C1 segment of cervical spinal cord (tissue), 14 donors: ENCODE data around the gene CPAMD8.
"Not testable (repeated sequence)": the region's sequence is repeated elsewhere in the genome, so short reads cannot be mapped to it uniquely, and the experiment has no call there.

Source experiments
- DNase-seq, 14 donors: peaks; one replicate each; lab custom pipeline; 2025; lab: John Stamatoyannopoulos, UW

CPAMD8 gene

DNA sequence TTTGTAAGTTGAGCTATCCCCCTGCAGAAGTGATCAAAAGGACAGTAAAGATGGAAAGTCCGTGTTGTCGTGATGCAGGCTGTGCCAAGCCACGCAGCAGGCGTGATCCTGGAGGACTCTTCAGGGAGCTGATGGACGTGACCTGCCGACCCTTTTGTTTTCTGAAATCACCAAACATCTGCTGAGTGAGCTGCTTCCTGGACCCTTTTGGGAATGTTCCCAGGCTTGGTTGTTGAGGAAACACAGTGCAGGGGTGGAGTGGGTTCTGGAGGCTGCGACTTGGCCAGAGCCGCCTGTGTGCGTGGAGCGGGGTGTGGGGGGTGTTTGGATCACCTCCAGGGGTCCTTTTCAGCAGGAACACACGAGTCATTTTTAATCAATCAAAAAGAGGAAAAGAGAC, 15.4 kb upstream of the CPAMD8 start:
- no peak for DNase-seq

- DNase-seq: peak in 6 of 14 donors; percentile 24 to 67 (median 53)
Observed at GRCh38 chr19:17037966-17038500, 11.4 kb upstream of the CPAMD8 start.

DNA sequence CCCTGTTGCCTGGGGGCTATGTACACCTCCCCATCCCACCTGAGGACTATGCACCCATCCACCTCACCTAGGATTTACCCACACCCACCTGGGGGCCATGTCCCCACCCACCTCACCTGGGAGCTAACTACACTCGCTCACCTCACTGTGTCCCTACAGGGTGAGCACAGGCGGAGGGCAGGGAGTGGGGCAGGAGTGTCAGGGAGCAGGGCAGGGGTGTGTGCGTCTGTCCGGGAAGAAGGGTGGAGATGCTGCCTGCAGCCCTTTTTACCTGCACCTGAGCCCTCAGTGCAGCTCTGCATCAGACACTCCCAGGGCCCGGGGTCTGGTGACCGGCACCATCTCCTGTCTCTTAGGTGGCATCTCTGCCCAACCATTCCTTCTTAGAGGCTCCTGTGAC, 10.6 kb upstream of the CPAMD8 start:
- DNase-seq: no peak

GRCh38 chr19:17036640-17037039, 10.0 kb upstream of the CPAMD8 start:
- no peak for DNase-seq

DNA sequence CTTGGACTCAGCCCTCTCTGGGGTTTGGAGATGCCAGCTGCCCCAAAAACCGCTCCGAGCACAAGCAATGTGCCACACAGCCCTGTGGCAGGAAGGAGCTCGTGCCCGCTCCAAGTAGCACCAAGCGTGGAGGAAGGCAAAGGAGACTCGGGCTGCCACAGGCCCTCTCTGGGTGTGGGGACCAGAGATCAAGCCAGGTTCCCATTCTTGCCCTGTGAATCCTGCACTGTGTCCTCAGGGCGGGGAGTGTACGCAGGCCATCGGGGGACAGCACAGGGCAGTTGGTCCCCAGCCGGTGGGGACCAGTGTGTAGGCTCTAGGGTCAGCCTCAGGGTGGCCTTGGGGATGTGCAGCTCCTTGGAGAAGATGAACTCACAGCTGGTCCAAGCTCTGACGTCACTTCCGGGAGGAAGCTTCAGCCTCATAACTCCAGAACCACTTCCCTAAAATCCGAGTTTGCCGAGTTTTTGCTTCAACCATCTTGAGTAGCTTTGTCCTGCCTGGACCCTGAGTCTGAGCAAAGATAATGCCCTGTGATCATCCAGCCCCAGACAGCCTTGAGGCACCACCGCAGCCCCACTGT, 9.3 kb upstream of the CPAMD8 start:
- no peak for DNase-seq

DNA sequence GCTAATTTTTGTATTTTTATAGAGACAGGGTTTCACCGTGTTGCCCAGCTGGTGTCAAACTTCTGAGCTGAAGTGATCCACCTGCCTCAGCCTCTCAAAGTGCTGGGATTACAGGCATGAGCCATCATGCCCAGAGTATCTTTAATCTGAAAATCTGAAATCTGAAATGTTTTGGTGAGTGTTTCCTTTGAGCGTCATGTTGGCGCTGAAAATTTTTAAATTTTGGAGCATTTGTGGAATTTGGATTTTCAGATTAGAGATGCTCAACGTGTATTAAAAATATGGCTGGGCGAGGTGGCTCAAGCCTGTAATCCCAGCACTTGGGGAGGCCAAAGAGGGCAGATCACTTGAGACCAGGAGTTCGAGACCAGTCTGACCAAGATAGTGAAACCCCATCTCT, 5.1 kb upstream of the CPAMD8 start:
- DNase-seq: no peak

GRCh38 chr19:17027535-17027975, 945 bp upstream of the CPAMD8 start:
- no peak for DNase-seq

GRCh38 chr19:17025991-17026658, 485 bp downstream of the CPAMD8 start:
- DNase-seq: no peak

DNA sequence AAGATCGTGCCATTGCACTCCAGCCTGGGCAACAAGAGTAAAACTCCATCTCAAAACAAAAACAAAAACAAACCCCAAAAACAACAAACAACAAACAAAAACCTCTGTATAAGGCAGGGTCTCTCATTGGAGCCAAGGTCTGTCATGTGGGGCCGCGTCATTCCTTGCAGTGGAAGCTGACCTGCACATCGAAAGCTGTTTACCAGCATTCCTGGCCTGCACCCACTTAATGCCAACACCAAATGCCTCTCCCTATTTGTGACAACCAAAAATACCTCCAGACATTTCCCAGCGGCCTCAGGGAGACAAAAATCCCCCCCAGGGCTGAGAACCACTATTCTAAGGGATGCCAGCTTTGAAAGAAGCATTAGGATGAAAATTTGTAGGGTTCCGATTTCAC, 1.2 kb downstream of the CPAMD8 start:
- DNase-seq: no peak

- not testable (repeated sequence) for DNase-seq
Observed at GRCh38 chr19:17024941-17025340, 1.7 kb downstream of the CPAMD8 start.

DNA sequence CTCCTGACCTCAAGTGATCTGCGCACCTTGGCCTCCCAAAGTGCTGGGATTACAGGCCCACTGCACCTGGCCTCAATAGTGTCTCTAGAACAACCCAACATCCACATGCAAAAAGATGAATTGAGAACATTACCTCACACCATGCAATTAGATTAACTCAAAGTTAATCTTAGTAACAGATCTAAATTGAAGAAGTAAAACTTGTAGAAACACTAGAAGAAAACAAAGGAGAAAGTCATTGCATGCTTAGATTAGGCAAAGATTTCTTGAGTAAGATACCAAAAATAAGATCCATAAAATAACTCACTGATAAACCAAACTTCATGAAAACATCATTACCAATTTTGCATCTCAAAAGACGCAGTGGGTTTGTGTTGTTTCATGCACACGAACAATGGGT, 2.8 kb downstream of the CPAMD8 start:
- DNase-seq: no peak

DNA sequence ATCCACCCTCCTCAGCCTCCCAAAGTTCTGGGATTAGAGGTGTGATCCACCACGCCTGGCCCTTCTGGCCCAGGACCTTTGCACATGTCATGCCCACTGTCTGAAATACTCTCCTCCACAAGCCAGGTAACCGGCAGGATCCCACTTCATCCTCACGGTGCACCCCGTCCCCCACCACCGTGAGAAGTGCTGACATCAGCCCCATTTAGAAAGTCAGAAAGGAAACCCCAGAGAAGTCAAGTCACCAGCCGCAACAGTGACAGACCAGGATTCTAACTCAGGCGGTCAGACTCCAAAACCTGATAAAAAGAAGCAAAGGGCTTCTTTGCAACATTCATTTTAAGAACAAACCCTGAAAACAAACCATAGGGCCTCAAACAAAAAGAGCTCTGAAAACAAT, 3.9 kb downstream of the CPAMD8 start:
- DNase-seq: no peak

- no peak for DNase-seq
Observed at GRCh38 chr19:17021793-17022590, 4.6 kb downstream of the CPAMD8 start.

GRCh38 chr19:17021328-17021727, 5.3 kb downstream of the CPAMD8 start:
- DNase-seq: no peak

DNA sequence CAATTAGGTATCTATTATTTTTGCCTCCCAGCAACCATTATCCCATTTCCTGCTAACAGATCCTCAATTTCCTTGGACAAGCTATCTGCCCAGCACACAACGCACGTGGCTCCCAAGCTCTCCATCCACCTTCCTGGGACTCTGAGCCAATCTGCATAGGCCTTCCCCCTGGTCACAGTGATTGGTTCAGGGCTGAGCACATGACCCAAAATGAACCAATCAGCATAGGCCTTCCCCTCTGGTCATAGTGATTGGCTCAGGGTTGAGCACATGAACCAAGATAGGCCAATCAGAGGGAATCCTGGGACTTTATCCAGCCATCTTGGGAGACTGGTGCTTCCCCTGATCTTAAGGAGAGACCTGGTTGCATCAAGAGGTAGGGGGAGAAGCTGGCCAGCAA, 5.8 kb downstream of the CPAMD8 start:
- DNase-seq: no peak

- peak in 9 of 14 donors; percentile 1 to 63 (median 16) for DNase-seq
Observed at GRCh38 chr19:17020385-17020784, 6.2 kb downstream of the CPAMD8 start.

DNA sequence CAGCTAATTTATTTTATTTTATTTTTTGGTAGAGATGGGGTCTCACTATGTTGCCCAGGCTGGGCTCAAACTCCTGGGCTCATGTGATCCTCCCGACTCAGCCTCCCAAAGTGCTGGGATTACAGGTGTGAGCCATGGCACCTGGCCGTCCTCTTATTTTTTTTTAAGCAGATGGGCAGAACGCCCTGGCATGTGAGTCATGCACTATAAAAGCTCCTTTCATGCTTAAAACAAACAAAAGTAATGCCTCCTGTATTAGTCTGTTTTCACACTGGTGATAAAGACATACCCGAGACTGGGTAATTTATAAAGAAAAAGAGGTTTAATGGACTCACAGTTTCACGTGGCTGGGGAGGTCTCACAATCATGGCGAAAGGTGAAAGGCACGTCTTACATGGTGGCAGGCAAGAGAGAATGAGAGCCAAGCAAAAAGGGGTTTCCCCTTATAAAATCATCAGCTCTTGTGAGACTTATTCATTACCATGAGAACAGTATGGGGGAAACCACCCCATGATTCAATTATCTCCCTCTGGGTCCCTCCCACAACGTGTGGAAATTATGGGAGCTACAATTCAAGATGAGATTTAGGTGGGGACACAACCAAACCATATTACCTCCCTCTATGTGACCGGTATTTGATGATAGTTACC, 12.3 kb downstream of the CPAMD8 start:
- DNase-seq: not testable (repeated sequence)

DNA sequence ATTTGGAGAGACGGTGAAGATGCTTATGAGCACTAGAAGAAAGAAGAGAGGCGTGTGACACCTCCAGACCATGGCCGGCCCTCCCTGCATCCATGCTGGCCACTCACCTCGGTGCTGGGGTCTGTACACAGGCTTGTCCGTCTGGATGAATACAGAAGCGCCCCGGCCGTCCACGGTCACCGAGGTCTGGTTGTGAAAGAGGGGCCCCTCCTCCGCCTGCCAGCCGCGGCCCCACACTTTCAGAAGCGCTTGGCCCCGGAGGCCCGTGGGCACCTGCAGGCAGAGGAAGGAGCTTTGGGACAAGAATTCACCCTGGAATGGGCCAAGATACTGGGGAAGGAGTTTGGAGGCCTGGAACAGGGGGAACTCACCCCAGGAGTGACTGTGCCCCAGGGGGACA, 15.1 kb downstream of the CPAMD8 start:
- DNase-seq: no peak

- no peak for DNase-seq
Observed at GRCh38 chr19:17006579-17006978, 20.0 kb downstream of the CPAMD8 start.

DNA sequence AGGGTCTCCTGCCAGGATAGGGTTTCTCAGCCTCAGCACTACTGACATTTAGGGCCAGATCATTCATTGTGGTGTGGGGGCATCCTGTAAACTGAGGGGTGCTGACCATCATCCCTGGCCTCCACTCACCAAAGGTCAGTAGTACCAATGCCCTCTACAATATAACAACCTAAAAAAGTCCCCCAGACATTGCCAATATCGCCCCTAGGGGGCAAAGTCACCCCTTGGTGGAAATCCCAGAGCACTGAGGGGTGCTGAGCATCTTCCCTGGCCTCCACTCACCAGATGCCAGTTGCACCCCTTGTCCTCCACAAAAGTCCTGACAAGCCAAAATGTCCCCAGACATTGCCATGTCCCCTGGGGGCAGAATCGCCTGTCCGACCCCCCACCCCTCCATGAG, 21.6 kb downstream of the CPAMD8 start:
- DNase-seq: no peak

GRCh38 chr19:17004386-17004785, 22.2 kb downstream of the CPAMD8 start:
- no peak for DNase-seq

GRCh38 chr19:17002455-17002854, 24.2 kb downstream of the CPAMD8 start:
- DNase-seq: no peak
